GM19328 (cell line): ENCODE data around the gene LRRC51.
"Not testable (repeated sequence)": the region's sequence is repeated elsewhere in the genome, so short reads cannot be mapped to it uniquely, and the experiment has no call there.

ENCODE experiments used
- ATAC-seq: cut with Tn5 transposase; IDR thresholded peaks from one replicate; pipeline ENCODE4 v1.9.1; 2021; ENCODE audit warnings: mild to moderate bottlenecking, moderate library complexity; ENCODE audit not compliant: unreplicated experiment

The LRRC51 gene

GRCh38 chr11:72136684-72137262 lies 56.1 kb downstream of the LRRC51 start:
- ATAC-seq: no peak

GRCh38 chr11:72138821-72139390 lies 58.3 kb downstream of the LRRC51 start:
- no peak for ATAC-seq

- ATAC-seq: no peak
Measured at GRCh38 chr11:72139500-72139899, 58.9 kb downstream of the LRRC51 start.

- ATAC-seq: no peak
Measured at GRCh38 chr11:72140661-72141060, 60.0 kb downstream of the LRRC51 start.

- ATAC-seq: no peak
Measured at GRCh38 chr11:72141066-72141465, 60.4 kb downstream of the LRRC51 start.

GRCh38 chr11:72142086-72142485 lies 61.4 kb downstream of the LRRC51 start:
- ATAC-seq: not testable (repeated sequence)

GRCh38 chr11:72142543-72142942 lies 61.9 kb downstream of the LRRC51 start:
- not testable (repeated sequence) for ATAC-seq

GRCh38 chr11:72144807-72145565 lies 64.3 kb downstream of the LRRC51 start:
- ATAC-seq: no peak
